Astrocyte of the cerebellum (primary cell): Measurements from ENCODE around the gene POPDC2.

ENCODE experiments used
- DNase-seq: peaks from one replicate; pipeline ENCODE4 v3.0.0-alpha.2; 2011; ENCODE audit warnings: low read depth
- H3K4me3 ChIP-seq: 2 replicates; pipeline ENCODE4 v1.5.1; 2011; ENCODE audit warnings: mild to moderate bottlenecking, low read depth, low read length, moderate library complexity
- CTCF ChIP-seq: IDR thresholded peaks from 2 replicates; pipeline ENCODE4 v1.5.1; 2012; ENCODE audit warnings: low read length, low read depth, moderate library complexity, mild to moderate bottlenecking; ENCODE audit errors: missing control alignments
- in situ Hi-C: cut with HindIII; loops from 2 replicates; pipeline ENCODE4 v1.10.0; 2017; ENCODE audit warnings: low sequenced_read_pairs

Gene POPDC2

GRCh38 chr3:119592861-119593260, 67.5 kb downstream of the POPDC2 start:
- in situ Hi-C loops: no loop called here
- no peak overlapping the region for H3K4me3 ChIP-seq
- no peak for DNase-seq
- TF ChIP-seq CTCF: no peak
